Tibial nerve (tissue), 4 donors: ENCODE measurements around the gene ZNF382.

Source experiments
- CTCF ChIP-seq, 5 experiments: fragments of 200-600 bp in 3 of 5; fragments of 450-650 bp in 2 of 5; sonication (generic) in 3 of 5; IDR thresholded peaks; one replicate each; pipeline ENCODE4 v1.5.1; 2016 to 2019; ENCODE audit warnings: antibody characterized with exemption in 5 of 5, mild to moderate bottlenecking in 3 of 5, moderate library complexity in 2 of 5
- EP300 ChIP-seq, 2 donors: sonication (generic); formaldehyde crosslinking; IDR thresholded peaks; one replicate each; pipeline ENCODE4 v1.6.1; 2017; ENCODE audit warnings: antibody characterized with exemption in 2 of 2, mild to moderate bottlenecking in 1 of 2
- POLR2A ChIP-seq, 2 donors: fragments of 450-650 bp; IDR thresholded peaks; one replicate each; pipeline ENCODE4 v1.6.1; 2017; ENCODE audit warnings: antibody characterized with exemption in 2 of 2, mild to moderate bottlenecking in 2 of 2, moderate library complexity in 2 of 2

- TF ChIP-seq CTCF (IDR thresholded peaks at IDR 0.05), result no peak
- no peak for TF ChIP-seq EP300 (IDR thresholded peaks at IDR 0.05)
- no peak for TF ChIP-seq POLR2A (IDR thresholded peaks at IDR 0.05)
Measured at GRCh38 chr19:36604656-36605100, 435 bp upstream of the ZNF382 start.
